Measurements from ENCODE around the gene SARM1. TPM values are rescaled to one million over a fixed set of nuclear protein-coding genes. Genes with fewer than 3 reads are reported as not detected.

SARM1 gene
- total and polyA plus RNA-seq, 2 donors (not counting 3 experiments of a cell fraction or from before 2014, with no cell fraction given): 5.6 to 7.0 TPM

DNA sequence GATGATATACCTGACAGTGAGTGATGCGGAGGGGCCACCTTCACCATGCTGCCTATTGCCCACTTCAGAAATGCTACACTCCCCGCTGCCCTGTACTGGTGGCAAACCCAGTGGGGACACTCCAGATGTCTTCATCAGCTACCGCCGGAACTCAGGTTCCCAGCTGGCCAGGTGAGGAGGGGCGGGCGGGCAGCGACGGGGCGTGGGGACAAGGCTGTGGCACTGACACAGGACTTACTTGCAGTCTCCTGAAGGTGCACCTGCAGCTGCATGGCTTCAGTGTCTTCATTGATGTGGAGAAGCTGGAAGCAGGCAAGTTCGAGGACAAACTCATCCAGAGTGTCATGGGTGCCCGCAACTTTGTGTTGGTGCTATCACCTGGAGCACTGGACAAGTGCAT is 16.6 kb downstream of the SARM1 start:
- Histone ChIP-seq H3K4me3 (replicated peaks in 1 of 3; ENCODE audit: insufficient read depth in 1 of 3, low read depth in 1 of 3, low read length in 3 of 3) (no peak overlapping the region), H3K9ac (replicated peaks; ENCODE audit: extremely low read depth, insufficient read depth, low read length) (no peak overlapping the region), H3K4me1 (ENCODE audit: control insufficient read depth, extremely low read depth, insufficient read depth, low read length) (peaks cover 3% of the 10 kb centered on the region), H3K36me3 (ENCODE audit: control insufficient read depth in 2 of 2, extremely low read depth in 1 of 2, insufficient read depth in 2 of 2, low read length in 2 of 2) (peaks cover 0 to 2% of the 10 kb centered on the region in 2 experiments), H4K20me1 (replicated peaks; ENCODE audit: control insufficient read depth, extremely low read depth, insufficient read depth, low read length) (no peaks in the 10 kb centered on the region), H3K4me2 (ENCODE audit: insufficient read depth, low read length) (no peak overlapping the region), H3K79me2 (ENCODE audit: control insufficient read depth, insufficient read depth, low read length) (no peaks in the 10 kb centered on the region), H3K27me3 (ENCODE audit: control insufficient read depth in 2 of 2, insufficient read depth in 2 of 2, low read length in 2 of 2) (peaks cover 4 to 12% of the 10 kb centered on the region in 2 experiments), H3K9me1 (replicated peaks; ENCODE audit: control insufficient read depth, extremely low read depth, insufficient read depth, low read length) (no peaks in the 10 kb centered on the region), H2AFZ (ENCODE audit: low read depth, low read length) (no peak overlapping the region), H3K9me3 (replicated peaks; ENCODE audit: control insufficient read depth, insufficient read depth, low read length) (no peaks in the 10 kb centered on the region), H3K27ac (ENCODE audit: insufficient read depth, low read depth, low read length) (no peak overlapping the region)
- dilution Hi-C loops (cut with MboI; ENCODE audit: extremely low pct_ligation_motif_present, low sequenced_read_pairs) (no loop called here), intact Hi-C loops (cut with micrococcal nuclease) (no loop called here)
- ChIA-PET POLR2A (interaction anchor here (0.6 kb wide), 1 partner anchor 8 kb away, joined by 3 read pairs; no protein-coding TSS in a partner anchor), CTCF (interaction anchor here (1.5 kb wide), 1 partner anchor 28 kb away, joined by 7 read pairs; no protein-coding TSS in a partner anchor)
- no peak for DNase-seq (ENCODE audit: low read depth, low spot score)
- no TSS peak for BruUV-seq (replicated peaks)
- FAIRE-seq: no peak
- no peak for TF ChIP-seq FOS (IDR thresholded peaks at IDR 0.05; ENCODE audit: borderline replicate concordance, insufficient read depth, low read length)
- no peak for TF ChIP-seq GATA2 (IDR thresholded peaks at IDR 0.05; ENCODE audit: insufficient read depth, insufficient read length, low read depth, low read length)
- TF ChIP-seq CTCF (IDR thresholded peaks at IDR 0.05; ENCODE audit: extremely low read depth in 1 of 2, insufficient read depth in 1 of 2, low read depth in 1 of 2, low read length in 2 of 2): no peak
- no peak for TF ChIP-seq POLR2A (IDR thresholded peaks at IDR 0.05; ENCODE audit: low read depth, low read length)
- TF ChIP-seq POLR2AphosphoS5 (IDR thresholded peaks at IDR 0.05; ENCODE audit: insufficient read depth, low read depth, low read length): no peak
- no peak for TF ChIP-seq MAX (IDR thresholded peaks at IDR 0.05; ENCODE audit: insufficient read depth, insufficient read length)
- no peak for TF ChIP-seq EZH2 (IDR thresholded peaks at IDR 0.05; ENCODE audit: borderline replicate concordance, low read depth, low read length, severe bottlenecking)
- TF ChIP-seq JUN (IDR thresholded peaks at IDR 0.05; ENCODE audit: borderline replicate concordance, insufficient read depth, insufficient read length, low read depth): no peak
- no peak for TF ChIP-seq MYC (IDR thresholded peaks at IDR 0.05; ENCODE audit: low read depth, low read length)
